BLaER1 treated with 17β-estradiol and CSF1 and Interleukin-3, amounts not matched to agents 10 nM and 100 nM (cell line): Measurements from ENCODE around the gene WDR93.
"Not testable (repeated sequence)": the region's sequence is repeated elsewhere in the genome, so short reads cannot be mapped to it uniquely, and the experiment has no call there.

Experiments used
- H3K27ac ChIP-seq, 11 experiments: shearing (Covaris generic); formaldehyde crosslinking; 2 replicates each; pipeline ENCODE4 v1.8.1; 2022
- H3K27me3 ChIP-seq, 11 experiments: shearing (Covaris generic); formaldehyde crosslinking; 2 replicates each; pipeline ENCODE4 v1.8.1; 2022
- H3K36me3 ChIP-seq, 11 experiments: shearing (Covaris generic); formaldehyde crosslinking; 2 replicates each; pipeline ENCODE4 v1.8.1; 2022
- H3K4me1 ChIP-seq, 10 experiments: shearing (Covaris generic); formaldehyde crosslinking; 2 replicates each; pipeline ENCODE4 v1.8.1; 2022
- H3K4me2 ChIP-seq, 11 experiments: shearing (Covaris generic); formaldehyde crosslinking; 2 replicates each; pipeline ENCODE4 v1.8.1; 2022
- H3K4me3 ChIP-seq, 10 experiments: shearing (Covaris generic); formaldehyde crosslinking; 2 replicates each; pipeline ENCODE4 v1.8.1; 2022
- H3K9ac ChIP-seq, 11 experiments: shearing (Covaris generic); formaldehyde crosslinking; 2 replicates each; pipeline ENCODE4 v1.8.1; 2022
- H3K9me3 ChIP-seq, 11 experiments: shearing (Covaris generic); formaldehyde crosslinking; replicated peaks in 1 of 11; 2 replicates each; pipeline ENCODE4 v1.8.1; 2022
- H4K20me1 ChIP-seq, 11 experiments: shearing (Covaris generic); formaldehyde crosslinking; 2 replicates each; pipeline ENCODE4 v1.8.1; 2022
- Cebpa-rat ChIP-seq, 11 experiments: shearing (Covaris generic); IDR thresholded peaks; 2 replicates each; pipeline ENCODE4 v1.8.1; 2022

WDR93 gene

GRCh38 chr15:89781055-89781454, 90.4 kb downstream of the WDR93 start:
- Histone ChIP-seq H3K4me2 (peak overlapping the region; percentile 41 to 92 (median 69)), H4K20me1 (peaks cover 0 to 5% (median 0%) of the 10 kb centered on the region in 11 experiments; a peak in 1 of 22 replicates), H3K36me3 (peaks cover 0 to 15% (median 0%) of the 10 kb centered on the region in 11 experiments; a peak in 4 of 22 replicates), H3K4me3 (no peak overlapping the region; a peak in 1 of 20 replicates), H3K9me3 (no peaks in the 10 kb centered on the region), H3K27me3 (peaks cover 19 to 28% (median 22%) of the 10 kb centered on the region in 11 experiments), H3K27ac (peak overlapping the region in 5 of 11 experiments; percentile 1 to 77 (median 71); a peak in 8 of 22 replicates), H3K9ac (peak overlapping the region in 4 of 11 experiments; percentile 2 to 65 (median 47); a peak in 6 of 22 replicates), H3K4me1 (peaks cover 37 to 86% (median 44%) of the 10 kb centered on the region in 10 experiments)
- no peak for TF ChIP-seq Cebpa-rat (IDR thresholded peaks at IDR 0.05)

DNA sequence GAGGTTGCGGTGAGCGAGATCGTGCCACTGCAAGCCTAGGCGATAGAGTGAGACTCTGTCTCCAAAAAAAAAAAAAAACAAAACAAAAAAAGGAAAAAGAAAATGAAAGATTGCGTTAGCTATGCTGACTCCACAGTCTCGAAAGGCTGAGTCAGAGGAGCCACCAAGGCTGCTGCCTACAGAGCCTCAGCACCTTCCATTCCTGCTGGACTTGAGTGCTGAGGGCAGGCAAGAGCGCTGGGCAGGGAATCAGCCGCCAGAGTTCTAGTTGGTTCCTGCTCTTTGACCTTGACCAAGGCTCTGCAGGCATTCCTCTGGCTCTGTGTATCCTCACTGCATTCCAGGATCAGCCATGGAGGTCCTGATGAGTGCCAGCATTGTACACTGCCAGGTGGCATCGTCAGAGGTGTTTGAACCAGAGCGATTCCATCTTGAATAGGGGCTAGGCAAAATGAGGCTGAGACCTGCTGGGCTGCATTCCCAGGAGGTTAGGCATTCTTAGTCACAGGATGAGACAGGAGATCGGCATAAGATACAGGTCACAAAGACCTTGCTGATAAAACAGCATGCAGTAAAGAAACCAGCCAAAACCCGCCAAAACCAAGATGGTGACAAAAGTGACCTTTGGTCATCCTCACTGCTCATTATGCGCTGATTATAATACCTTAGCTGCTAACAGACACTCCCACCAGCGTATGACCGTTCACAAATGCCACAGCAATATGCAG, 91.4 kb downstream of the WDR93 start:
- peak overlapping the region in 3 of 11 experiments; percentile 45 to 65 (median 49); a peak in 5 of 22 replicates for H3K9ac ChIP-seq
- H3K27me3 ChIP-seq = peaks cover 9 to 18% (median 13%) of the 10 kb centered on the region in 11 experiments
- TF ChIP-seq Cebpa-rat (IDR thresholded peaks at IDR 0.05) = no peak
- H3K4me2 ChIP-seq = peak overlapping the region in 6 of 11 experiments; percentile 41 to 92 (median 82); a peak in 11 of 22 replicates
- peaks cover 27 to 76% (median 34%) of the 10 kb centered on the region in 10 experiments for H3K4me1 ChIP-seq
- peaks cover 0 to 9% (median 7%) of the 10 kb centered on the region in 11 experiments; a peak in 15 of 22 replicates for H3K9me3 ChIP-seq
- H3K36me3 ChIP-seq = peaks cover 0 to 24% (median 0%) of the 10 kb centered on the region in 11 experiments; a peak in 6 of 22 replicates
- 0 out of 22 replicates have a peak, but pooled peaks cover 0 to 5% (median 0%) of the 10 kb centered on the region in 11 experiments for H4K20me1 ChIP-seq
- H3K4me3 ChIP-seq = no peak overlapping the region
- peak overlapping the region in 4 of 11 experiments; percentile 1 to 77 (median 72); a peak in 6 of 22 replicates for H3K27ac ChIP-seq

- Histone ChIP-seq H3K4me1 (peaks cover 22 to 71% (median 28%) of the 10 kb centered on the region in 10 experiments), H3K27ac (peak overlapping the region in 2 of 11 experiments; percentile 72 to 77; a peak in 3 of 22 replicates)
Measured at GRCh38 chr15:89782619-89782950, 92.0 kb downstream of the WDR93 start.

DNA sequence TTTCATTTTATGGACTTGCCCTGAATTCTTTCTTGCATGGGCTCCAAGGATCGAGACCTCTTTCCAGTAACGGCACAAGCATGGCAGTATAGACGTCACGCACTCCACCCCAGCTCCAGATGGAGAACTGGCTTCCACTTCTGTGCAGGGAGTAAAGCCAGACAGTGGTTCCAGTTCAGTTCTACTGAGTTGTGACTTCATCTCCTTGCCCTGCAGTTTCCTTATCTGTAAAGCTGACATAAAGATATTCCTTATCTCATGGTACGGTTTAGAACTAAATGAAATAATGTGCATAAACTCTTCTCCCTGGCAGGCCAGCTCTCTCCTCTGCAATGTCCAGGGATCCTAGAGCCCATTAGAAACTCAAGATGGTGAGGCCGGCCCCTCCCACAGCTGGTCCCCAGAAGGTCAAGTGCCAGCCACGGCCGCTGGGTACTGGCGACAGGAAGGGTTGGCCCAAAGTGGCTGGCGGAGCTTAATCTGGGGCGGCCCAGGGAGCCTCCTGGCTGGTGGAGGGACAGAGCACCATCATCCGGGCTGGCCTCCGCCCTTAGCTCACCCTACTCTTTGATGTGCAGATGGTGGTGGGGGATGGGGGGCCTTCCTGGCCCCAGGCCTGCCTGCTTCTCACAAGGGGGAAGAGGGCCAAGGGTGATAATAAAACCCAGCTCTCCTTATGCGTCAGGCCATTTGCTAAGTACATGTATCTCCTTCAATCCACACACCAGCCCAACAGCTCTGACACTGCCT, 92.7 kb downstream of the WDR93 start:
- no peak overlapping the region for H3K9ac ChIP-seq
- peak overlapping the region in 4 of 11 experiments; percentile 0 to 92 (median 86); a peak in 6 of 22 replicates for H3K4me2 ChIP-seq

More at GRCh38 chr15:89782619-89782950, 92.0 kb downstream of the WDR93 start:
- not testable (repeated sequence) for H3K4me3 ChIP-seq, H4K20me1 ChIP-seq, H3K9ac ChIP-seq
- Histone ChIP-seq H3K4me2 (peak overlapping the region in 5 of 11 experiments; percentile 69 to 92 (median 86); a peak in 7 of 22 replicates), H3K9me3 (peaks cover 2 to 14% (median 12%) of the 10 kb centered on the region in 11 experiments; a peak in 21 of 22 replicates), H3K36me3 (peaks cover 0 to 29% (median 0%) of the 10 kb centered on the region in 11 experiments; a peak in 6 of 22 replicates), H3K27me3 (peaks cover 4 to 14% (median 9%) of the 10 kb centered on the region in 11 experiments; a peak in 18 of 22 replicates)

DNA sequence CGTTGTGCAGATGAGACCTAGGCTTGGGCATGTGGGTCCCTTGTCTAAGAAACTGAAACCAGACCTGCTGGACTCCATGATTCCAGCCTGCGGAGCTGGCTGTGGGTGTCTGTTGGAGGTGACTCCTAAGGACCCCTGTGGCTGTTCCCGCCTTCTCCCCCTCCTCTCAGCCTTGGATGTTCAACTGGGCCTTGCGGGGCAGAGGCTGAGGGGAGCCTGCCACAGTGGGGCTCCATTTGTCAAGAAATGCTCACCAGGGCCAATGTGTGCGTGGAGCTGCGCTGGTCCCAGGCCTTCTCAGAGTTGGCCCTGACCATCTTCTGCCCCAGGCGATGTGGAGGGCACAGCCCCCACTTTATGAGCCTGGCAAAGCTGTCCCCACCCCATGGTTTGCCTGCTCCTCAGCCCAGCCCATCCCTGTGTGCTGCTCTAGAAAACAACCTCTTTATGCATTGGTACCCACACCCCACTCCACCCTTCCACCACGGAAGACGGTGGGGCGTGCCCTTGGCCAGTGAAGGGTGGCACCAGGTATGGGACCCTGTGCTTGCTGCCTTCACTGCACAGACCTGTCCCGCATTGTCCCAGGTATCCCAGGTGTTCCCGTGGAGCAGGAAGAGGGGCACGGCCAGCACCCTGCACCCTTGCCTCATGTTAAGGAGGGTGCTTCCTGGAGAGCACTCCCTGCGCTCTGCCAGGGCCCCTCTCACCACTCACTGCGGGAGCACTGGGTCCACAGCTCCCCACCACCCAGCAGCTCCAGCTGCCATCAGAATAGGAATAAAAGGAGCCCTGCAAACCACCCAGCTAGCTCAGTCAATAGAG, 93.5 kb downstream of the WDR93 start:
- Histone ChIP-seq H3K9ac (no peak overlapping the region), H3K27me3 (peaks cover 0 to under 1% (median 0%) of the 10 kb centered on the region in 11 experiments; a peak in 1 of 22 replicates), H3K36me3 (peaks cover 0 to 44% (median 0%) of the 10 kb centered on the region in 11 experiments; a peak in 6 of 22 replicates), H3K9me3 (peaks cover 15 to 28% (median 25%) of the 10 kb centered on the region in 11 experiments), H3K27ac (peak overlapping the region in 1 of 11 experiments; percentile 77; a peak in 2 of 22 replicates), H3K4me3 (no peak overlapping the region), H3K4me2 (peak overlapping the region in 3 of 11 experiments; percentile 86 to 92 (median 87); a peak in 6 of 22 replicates), H4K20me1 (no peaks in the 10 kb centered on the region), H3K4me1 (peaks cover 13 to 56% (median 19%) of the 10 kb centered on the region in 10 experiments)
- no peak for TF ChIP-seq Cebpa-rat (IDR thresholded peaks at IDR 0.05)

More for the DNA sequence above, 92.7 kb downstream of the WDR93 start:
- Histone ChIP-seq H3K4me1 (peaks cover 15 to 64% (median 21%) of the 10 kb centered on the region in 10 experiments), H3K27me3 (peaks cover 0 to 7% (median 2%) of the 10 kb centered on the region in 11 experiments; a peak in 9 of 22 replicates), H3K4me3 (no peak overlapping the region), H3K9me3 (peaks cover 9 to 21% (median 19%) of the 10 kb centered on the region in 11 experiments), H4K20me1 (no peaks in the 10 kb centered on the region), H3K36me3 (peaks cover 0 to 36% (median 0%) of the 10 kb centered on the region in 11 experiments; a peak in 6 of 22 replicates), H3K27ac (peak overlapping the region in 2 of 11 experiments; percentile 72 to 77; a peak in 4 of 22 replicates)
- no peak for TF ChIP-seq Cebpa-rat (IDR thresholded peaks at IDR 0.05)

DNA sequence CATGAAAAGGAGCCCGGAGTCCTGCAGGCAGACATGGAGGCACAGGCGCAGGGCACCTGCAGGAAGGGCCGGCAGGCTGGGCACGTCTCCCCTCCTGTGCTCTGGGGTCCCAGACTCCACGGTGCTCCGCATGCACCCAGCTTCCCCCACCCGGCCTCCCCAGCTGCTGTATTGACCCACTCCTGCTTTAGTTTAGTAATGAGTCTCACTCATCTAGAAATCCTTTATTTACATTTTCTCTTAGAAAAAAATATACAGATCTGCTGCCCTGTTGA, 94.0 kb downstream of the WDR93 start:
- Histone ChIP-seq H3K36me3 (peaks cover 0 to 50% (median 0%) of the 10 kb centered on the region in 11 experiments; a peak in 6 of 22 replicates), H3K9me3 (peaks cover 15 to 33% (median 25%) of the 10 kb centered on the region in 11 experiments), H3K4me3 (no peak overlapping the region), H3K9ac (no peak overlapping the region), H3K27ac (no peak overlapping the region), H3K4me2 (peak overlapping the region in 1 of 11 experiments; percentile 87; a peak in 4 of 22 replicates), H3K4me1 (peaks cover 13 to 51% (median 19%) of the 10 kb centered on the region in 10 experiments), H3K27me3 (no peaks in the 10 kb centered on the region), H4K20me1 (no peaks in the 10 kb centered on the region)
- no peak for TF ChIP-seq Cebpa-rat (IDR thresholded peaks at IDR 0.05)

GRCh38 chr15:89785064-89785773, 94.6 kb downstream of the WDR93 start:
- H3K27ac ChIP-seq = no peak overlapping the region
- no peaks in the 10 kb centered on the region for H3K27me3 ChIP-seq
- peaks cover 0 to 55% (median 0%) of the 10 kb centered on the region in 11 experiments; a peak in 6 of 22 replicates for H3K36me3 ChIP-seq
- H3K4me3 ChIP-seq = no peak overlapping the region
- H4K20me1 ChIP-seq = no peaks in the 10 kb centered on the region
- peaks cover 15 to 36% (median 25%) of the 10 kb centered on the region in 11 experiments for H3K9me3 ChIP-seq
- H3K9ac ChIP-seq = no peak overlapping the region
- peaks cover 13 to 45% (median 16%) of the 10 kb centered on the region in 10 experiments for H3K4me1 ChIP-seq
- H3K4me2 ChIP-seq = no peak overlapping the region; a peak in 1 of 22 replicates
- TF ChIP-seq Cebpa-rat (IDR thresholded peaks at IDR 0.05) = no peak
